Inflammatory macrophage treated with lipopolysaccharide for 1 hour (primary cell): ENCODE data around the gene TNNI3.
A peak's percentile ranks its signal among the peaks of the same experiment; 100 is the strongest.
"Not testable (repeated sequence)": the region's sequence is repeated elsewhere in the genome, so short reads cannot be mapped to it uniquely, and the experiment has no call there.

Experiments
- DNase-seq, 2 donors: peaks; one replicate each; pipeline ENCODE4 v3.0.0-alpha.2; 2020 to 2022

TNNI3 gene

DNA sequence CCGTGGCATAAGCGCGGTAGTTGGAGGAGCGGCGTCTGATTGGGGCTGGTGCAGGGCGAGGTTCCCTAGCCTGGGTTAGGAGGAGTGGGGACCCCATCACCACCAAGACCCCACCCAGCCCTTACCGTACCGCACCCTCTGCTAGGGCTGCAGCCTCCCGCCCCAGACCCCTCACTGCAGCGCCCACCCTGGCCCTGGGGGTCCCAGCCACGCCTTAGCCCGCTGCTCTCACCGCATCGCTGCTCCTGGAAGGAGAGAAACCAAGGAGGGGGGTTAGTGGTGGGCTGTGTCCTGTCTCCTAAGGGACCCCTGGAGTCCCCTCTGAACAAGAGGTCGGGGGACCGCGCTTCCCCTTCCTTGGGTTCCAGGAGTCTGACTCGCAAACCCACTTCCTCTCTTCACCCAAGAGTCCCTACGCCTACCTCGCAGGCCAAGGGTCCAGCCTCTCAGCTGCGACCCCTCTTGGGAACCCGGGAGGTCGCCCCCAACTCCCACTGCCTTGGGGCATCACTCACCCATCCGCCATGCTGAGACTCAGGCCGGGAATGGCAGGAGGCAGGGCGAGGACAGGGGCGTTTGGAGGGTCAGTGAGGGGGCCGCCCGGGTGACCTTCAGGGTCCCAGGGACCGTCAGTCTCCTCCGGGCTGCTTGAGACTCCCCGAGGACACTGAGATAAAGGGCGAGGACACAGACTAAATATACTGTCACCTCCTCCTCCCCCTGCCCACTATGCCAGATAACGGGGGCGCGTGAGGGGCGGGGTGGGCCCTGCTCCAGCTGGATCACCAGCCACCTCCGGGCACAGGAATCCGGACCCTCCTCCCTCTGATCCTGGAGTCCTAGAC lies at the start of gene TNNI3:
TNNI3 (minus strand) TSS at position 669 of the 845 bp plus-strand sequence; CDS start at position 526, 143 bp downstream.
- no peak for DNase-seq

DNA sequence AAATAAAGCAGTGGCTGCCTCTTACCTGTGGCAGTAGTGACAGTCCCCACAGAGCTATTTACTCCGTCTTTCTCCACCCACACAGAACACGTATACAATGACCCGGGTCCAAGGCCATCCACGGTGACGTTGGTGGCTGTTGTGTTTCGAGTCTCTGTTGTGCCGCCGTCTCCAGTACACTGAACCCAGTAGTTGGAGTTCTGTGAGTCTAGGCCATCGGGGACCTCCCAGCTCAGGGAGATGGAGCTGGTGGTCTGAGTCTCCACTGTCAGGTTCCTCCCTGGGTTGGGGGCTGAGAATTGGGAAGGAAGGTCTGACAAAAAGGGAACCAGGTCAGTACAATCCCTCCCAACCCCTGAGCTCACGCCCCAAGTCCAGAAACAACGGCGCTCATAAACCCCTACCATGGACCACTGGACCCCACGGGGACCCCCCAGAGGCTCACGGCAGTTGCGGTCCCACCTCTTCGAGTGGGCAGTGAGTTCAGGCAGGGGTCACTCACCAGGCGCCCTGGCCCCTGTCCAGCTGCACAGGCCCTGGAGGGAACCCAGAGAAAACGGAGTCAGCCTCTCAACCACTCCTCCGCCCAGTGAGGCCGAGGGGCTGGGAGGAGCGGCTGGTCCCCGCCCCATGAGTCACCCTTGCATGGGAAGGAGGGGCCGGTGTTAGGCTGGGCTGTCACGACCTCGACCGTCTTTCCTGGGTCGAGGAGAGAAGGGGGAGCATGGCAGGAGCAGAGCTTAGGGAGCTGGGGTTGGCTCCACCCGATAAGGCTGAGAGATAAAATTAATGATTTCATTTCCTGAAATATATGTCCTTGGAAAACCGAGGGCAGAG lies 49.4 kb upstream of the TNNI3 start:
- peak; percentile 64 to 79 for DNase-seq

DNA sequence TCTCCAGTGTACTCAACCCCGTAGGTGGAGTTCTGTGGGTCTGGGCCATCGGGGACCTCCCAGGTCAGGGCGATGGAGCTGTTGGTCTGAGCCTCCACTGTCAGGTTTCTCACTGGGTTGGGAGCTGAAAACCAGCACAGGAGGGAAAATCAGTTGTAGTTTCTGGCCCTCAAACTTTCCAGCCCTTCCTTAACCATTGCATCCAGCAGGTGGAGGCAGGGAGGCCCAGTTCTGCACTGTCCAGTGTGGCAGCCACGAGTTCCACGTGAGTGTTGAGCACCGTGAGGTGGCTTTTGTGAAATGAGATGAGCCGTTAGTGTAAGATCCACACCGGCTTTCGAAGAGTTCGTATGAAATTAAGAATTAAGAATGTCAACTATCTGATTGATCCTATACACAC lies 44.7 kb upstream of the TNNI3 start:
- not testable (repeated sequence) for DNase-seq

DNA sequence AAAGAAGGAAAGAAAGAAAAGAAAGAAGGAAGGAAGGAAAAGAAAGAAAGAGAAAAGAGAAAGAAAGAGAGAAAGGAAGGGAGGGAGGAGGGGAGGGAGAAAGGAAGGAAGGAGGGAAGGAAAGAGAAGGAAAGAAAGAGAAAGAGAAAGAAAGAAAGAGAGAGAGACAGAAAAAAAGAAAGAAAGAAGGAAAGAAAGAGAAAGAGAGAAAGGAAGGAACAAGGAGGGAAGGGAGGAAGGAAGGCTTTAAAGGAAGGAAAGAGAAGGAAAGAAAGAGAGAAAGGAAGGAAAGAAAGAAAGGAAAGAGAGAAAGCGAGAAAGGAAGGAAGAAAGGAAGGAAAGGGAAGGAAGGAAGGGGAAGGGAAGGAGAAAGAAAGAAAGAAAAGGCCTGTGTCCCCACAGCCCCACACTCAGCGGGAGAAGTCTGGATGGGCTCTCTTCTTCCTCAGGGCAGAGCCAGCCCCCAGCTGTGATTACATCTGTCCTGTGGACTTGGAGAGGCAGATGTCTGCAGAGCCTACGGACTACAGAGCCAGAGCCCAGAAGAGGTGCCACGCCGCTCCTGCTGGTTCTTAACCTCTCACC lies 42.2 kb upstream of the TNNI3 start:
- no peak for DNase-seq

DNA sequence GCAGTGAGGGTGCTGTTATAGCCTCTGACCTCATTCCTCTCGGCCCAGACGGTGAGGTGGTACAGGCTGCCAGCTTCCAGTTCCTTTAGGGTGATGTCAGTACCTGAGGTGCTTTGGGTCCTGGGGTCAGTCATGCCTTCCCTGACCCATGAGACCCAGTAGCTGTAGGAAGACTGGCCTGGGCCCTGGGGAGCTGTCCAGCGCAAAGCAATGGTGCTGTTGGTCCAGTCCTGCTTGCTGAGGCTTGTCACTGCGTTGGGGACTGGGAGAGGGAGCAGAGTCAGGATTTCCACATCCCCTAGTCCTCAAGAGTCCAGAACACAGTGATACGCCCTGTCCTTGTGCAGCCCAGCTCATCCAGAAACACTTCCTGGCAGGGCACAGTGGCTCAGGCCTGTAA lies 41.1 kb upstream of the TNNI3 start:
- no peak for DNase-seq

DNA sequence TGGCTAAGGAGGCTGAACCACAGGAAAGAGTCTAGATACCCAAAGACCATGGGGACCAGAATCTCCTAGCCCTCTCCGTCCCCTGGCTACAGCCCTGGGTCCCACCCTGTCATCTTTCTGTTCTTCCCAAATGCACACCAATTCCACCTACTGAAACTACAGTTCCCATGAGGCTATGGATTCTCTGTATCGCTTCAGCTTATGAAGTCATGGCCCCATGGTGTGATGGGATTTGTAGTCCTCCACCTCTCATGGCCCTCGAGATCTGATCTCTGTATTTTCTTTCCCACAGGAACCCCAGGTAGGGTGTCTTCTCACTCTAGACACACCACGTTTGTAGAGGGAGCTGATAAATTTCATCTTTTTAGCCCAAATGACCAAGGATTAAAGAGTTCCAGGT lies 40.0 kb upstream of the TNNI3 start:
- peak in 1 of 2 donors; percentile 41 for DNase-seq

DNA sequence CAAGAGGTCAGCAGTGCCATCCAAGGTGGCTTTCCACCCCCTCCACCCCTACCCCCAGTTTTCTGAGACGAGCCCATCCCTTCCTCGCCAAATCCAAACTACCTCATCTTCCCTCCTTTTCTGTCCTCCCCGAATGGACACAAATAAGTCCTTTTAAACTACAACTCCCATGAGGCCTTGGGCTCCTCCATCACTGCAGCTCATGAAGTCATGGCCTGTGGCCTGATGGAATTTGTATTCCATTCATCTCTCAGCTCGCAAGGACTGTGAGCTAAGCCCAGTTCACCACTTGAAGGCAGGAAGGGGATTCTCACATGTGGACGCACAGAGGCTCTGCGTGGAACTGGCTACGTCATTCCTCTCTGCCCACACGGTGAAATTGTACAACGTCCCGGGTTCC lies 39.3 kb upstream of the TNNI3 start:
- no peak for DNase-seq

DNA sequence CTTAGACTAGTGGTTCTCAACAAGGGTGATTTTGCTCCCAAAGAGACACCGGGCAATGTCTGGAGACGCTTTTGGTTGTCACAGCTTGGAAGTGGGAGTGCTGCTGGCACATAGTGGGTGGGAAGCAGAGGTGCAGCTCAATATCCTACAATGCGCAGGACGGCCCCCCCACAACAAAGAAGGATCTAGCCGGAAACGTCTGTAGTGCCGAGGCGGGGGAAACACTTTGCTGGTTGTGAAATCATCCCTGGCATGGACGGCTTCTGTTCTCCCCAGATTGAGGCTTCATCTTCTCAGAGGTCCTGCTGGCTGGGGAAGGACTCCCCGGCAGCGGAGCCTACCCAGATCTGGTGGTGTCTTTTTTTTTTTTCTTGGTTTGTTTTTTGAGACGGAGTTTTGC lies 35.9 kb upstream of the TNNI3 start:
- DNase-seq, result peak; percentile 14 to 42

DNA sequence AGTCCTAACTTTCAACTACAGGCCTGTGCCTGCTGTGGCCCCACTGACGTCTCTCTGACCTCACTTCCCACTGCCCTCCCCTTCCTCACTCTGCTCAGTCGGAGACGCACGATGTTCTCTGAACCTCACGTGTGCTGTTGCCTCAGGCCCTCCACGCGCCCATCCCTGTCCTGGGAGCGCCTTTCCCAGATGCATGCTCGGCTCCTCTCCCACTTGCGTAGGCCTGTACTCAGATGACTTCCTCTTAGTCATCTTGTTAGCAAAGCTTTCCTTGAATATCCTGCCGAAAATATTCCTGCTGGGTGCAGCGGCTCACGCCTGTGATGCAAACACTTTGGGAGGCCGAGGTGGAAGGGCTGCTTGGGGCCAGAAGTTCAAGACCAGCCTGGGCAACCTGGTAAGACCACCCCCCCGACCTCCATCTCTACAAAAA lies 31.9 kb upstream of the TNNI3 start:
- DNase-seq, result peak in 1 of 2 donors; percentile 79

DNA sequence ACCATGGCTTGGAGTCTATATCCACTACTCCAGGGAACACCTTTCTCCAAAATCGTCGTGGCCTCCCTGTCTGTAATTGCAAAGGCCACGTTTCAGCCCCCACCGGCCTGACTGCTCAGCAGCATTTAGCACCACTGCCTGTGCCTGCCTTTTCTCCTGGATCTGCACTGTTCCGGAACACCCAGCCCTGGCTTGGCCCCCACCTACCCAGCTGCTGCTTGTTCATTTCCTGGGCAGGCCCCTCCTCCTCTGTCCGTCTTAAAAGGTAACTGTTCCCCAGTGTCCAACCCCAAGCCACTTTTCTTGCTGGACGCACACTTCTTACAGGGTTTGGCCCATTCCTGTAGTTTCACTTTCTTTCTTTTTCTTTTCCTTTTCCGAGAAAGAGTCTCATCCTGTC lies 31.1 kb upstream of the TNNI3 start:
- no peak for DNase-seq

DNA sequence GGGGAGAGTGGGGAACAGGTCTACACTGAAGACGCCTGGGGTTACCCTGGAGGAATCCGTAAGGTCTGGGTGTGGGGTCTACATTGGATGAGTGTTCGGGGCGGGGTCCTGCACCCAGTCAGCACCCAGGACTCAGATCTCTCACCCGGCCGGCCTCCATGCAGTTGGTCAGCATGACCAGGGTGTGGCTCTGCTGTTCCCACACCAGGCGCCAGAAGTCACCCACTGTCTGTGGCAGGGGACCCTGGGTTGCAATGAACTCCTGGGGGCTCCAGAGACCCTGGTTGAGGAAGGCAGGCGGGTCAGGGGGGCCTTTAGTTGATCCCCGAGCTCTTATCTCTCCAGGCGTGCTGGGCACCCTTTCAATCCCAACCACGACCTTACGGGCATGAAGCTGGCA lies 28.5 kb upstream of the TNNI3 start:
- DNase-seq, result no peak

DNA sequence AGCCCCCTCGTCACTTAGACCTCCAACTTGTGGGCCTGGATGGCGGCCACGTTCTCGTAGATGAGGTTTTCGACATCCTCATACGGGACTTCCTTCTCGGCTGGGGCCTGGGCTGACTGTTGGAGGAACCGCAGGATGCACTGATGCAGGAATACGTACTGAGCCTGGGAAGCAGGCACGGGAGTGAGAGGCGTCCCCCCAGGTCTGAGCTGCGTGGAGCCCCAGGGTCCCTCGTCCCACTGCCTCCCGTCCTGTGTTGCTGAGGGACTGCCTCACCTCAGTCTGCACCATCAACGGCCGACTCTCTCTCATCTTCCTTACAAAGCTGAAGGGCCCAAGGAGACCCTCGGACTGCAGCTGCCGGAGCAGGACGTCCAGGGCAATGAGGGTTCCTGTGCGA lies 24.2 kb upstream of the TNNI3 start:
- DNase-seq, result no peak

DNA sequence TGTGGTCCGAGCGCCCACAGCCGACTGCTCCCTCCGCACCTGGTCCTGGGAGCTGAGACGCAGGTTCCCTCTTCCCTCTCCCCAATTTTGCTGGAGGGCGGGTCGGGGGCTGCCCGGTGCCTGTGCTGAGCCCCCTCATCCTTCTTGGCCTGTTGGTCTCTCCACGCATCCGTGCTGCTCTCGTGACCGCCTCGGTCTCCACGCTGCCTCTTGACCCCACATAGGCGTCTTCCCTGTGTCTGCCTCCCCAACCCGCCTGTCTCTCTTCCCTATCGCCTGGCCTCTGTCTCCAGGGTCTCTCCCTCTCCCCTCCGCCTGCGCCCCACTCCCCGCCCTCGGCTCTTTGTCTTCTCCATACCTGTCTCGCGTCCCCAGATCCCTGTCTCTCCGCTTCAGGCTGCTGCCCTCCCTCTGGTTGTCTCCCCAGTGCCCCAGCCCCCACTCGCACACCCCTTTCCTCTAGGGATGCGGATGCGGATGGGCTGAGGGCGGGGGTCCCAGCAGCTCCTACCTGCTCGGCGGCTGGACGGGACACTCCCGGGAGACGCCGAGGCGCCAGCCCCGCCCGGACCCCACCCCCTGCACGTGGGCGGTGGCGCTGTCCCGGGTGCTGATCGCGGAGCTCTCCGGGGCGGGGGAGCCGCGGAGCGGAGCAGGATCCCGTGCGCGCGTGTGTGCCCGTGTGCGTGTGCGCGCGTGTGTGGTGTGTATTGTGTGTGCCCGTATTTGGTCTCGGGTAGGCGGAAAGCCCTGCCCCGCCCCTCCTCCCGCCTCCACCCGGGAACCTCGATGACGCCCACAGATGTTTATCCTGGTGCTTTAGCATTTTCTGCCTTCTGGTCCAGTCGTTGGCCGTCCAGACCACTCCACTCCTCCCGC lies 22.3 kb upstream of the TNNI3 start, which contains the start of gene SYT5:
SYT5 (minus strand) TSS at position 684 of the 879 bp plus-strand sequence. CDS start 1,248 bp downstream, outside the sequence.
- peak in 1 of 2 donors; percentile 60 for DNase-seq

DNA sequence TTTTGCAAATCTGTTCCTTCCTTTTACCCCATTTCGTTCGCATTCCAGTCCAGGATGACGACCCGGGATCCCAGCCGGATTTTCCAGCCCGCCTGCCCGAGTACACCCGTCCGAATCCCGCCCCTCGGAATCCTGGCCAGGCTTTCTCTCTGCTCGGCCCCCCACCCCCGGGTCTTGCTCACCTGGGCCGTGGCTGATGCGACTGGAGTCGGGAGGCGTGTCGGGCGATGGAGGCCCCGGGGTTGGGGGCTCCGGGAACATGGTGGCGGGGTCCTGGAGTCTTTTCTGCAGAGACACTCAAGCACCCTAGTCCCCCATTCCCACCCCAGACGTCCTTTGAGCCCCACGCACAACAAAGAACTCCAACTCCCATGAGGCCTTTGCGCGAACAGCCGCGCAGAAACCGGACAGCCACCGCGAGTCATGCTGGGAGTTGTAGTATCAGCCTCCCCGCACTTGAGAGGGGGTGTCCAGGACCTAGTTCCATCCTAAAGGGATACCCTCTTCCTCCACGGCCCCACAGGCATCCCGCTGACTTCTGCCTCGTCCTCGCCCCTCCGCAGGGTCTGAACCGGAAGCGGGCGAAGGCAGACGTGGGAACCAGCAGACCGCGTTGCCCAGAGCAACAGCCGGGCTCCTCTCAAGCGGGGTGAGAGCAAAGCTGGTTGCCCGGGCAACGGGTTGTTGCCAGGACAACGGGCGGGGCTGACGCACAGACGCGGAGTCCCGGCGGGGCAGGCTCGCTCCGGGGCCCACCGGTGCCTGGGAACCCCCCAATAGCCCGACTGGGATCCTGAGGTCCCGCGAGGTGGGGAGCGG lies 21.5 kb upstream of the TNNI3 start:
- DNase-seq, result peak; percentile 8 to 31

DNA sequence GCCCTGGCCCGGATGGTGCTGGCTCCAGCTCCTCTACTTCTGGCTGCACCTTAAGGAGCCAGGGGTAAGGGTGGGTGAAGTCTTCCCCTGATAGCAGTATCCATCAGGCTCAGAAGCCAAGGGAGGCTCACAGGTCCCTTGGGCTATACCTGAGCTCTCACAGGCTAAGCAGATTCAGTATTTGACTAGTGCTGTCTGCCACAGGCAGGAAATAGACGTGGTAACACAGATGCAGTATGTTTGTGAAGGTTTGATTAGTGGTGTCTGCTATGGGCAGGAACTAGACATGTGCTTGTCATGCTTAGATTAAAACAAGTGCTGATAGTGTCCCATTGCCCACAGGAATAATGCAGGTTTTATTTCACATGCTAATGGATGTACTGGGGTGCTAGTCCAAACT lies 18.5 kb upstream of the TNNI3 start:
- no peak for DNase-seq

DNA sequence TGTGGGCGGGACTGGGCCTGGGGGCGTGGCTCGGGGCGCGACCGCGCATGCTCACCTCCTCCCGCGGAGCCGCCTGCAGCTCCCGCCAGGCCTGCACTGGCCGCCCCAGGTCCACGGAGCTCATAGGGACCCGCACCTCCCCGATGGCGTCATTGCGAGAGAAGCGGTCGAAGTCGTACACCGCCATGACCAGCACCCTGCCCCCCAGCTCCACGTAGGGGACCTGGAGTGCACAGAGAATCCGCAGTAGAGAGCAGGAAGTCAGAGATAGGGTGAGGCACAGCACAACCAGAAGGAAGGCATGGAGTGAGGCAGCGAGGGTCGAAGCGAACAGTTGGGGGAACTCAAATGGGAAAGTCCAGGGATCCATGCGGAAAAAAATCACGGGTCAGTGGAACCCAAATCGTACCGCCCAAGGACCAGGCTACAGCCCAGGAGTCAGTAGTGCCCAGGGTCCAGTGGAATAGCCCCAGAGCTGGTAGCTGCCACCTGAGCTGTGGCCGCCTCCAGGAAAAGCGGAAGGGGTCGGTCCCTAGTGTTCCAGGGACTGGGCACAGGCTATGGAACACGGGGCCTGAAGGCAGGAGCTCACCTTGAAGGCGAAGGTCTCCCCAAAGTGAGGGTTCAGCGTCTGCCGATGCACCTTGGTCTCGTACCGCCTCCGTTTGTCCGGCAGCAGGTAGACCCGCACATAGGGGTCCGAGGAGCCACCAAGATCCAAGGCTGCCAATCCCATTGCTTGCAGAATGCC lies 17.8 kb upstream of the TNNI3 start:
- no peak for DNase-seq

DNA sequence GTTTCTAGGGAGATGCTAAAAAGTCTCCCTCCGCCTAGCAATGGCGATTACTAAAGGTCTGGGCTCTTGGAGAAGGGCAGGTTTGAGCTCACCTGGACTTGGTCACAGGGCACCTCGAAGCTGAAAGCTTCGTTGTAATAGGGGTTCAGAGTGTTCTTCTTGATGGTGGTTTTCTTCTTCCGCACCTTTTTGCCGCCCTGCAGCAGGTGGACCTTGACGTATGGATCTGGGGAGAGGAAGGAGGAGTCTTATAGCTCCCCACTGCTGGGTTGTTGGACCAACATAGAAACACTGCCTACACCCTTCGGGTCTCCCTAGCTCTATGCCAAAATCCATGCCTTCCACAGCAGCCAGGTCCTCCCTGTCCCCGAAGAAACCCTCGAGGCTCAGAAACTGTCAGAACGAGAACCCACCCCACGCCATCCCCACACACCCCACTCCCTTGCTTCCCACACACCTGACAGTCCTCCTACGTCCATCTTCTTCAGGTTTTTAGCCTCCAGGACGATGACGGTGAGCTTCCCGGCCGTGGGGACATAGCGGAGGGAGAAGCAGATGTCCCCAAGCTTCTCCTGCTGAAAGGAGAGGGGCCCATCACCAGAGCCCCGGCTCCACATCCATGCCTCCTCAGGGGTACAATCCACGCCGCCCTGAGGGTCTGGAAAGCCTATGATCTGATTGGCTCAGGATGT lies 17.0 kb upstream of the TNNI3 start:
- DNase-seq, result no peak

DNA sequence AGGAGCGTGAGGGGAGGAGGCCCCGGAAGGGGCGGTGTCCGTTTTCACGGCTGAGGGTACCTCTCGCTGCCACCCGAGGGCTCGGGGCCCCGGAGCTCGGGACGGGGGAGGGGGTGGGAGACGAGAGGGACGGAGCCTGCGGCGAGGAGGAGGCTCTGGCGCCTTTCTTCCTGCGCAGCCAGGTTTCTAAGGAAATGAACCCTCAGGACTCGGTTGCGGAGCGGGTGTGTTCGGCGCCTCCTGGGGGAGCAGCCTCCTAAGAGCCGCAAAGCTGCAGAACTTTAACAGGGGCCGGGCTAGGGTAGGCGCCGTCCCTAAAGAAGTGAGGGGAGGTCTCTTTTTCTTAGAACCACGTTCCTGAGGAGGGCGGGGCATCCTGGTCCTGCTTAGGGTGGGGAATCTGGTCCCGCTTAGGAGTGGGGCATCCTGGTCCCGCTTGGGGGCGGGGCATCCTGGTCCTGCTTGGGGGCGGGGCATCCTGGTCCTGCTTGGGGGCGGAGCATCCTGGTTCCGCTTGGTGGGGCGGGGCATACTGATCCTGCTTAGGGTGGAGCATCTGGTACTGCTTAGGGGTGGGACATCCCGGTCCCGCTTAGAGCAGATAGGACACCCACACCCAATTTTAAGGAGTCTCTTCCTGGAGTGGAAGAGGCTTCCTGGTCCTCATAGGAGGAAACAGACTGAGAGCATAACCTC lies 16.3 kb upstream of the TNNI3 start:
- peak in 1 of 2 donors; percentile 34 for DNase-seq

DNA sequence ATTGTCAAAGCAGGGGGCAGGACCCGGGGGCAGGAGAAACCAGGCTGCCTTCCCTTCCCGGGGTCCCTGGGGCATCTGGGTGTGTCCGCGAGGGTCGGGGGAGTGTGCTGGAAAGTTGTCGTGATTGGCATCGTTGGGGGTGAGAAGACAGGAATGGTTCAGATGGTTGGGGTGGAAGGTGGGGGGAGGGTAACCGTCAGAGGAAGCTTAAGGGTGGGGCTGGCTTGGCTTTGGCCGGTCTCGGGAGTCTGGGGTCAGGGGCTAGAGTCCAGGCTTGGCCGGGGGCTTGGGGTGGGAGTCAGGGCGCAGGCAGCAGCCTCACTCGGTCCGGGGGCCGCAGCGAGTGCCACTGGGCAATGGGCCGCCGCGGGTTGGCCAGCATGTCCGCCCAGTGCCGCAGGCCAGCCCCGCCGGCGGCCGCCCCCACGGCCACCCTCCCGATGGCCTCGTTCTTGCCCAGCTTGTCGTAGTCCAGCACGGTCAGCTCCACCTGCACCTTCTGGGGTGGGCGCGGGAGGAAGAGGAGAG lies 15.7 kb upstream of the TNNI3 start:
- no peak for DNase-seq
